SK-N-MC (cell line): Measurements from ENCODE around the gene PIK3C3.

Experiments used
- EZH2 ChIP-seq: fragments of 200-600 bp; sonication (generic); IDR thresholded peaks from one replicate; pipeline ENCODE4 v1.6.1; 2017; ENCODE audit warnings: antibody characterized with exemption
- FOXP2 ChIP-seq: optimal IDR thresholded peaks from 2 replicates; pipeline ENCODE3; 2011; ENCODE audit warnings: mild to moderate bottlenecking, moderate library complexity; ENCODE audit not compliant: insufficient read depth; ENCODE audit errors: extremely low read length, control extremely low read depth
- POLR2AphosphoS5 ChIP-seq: IDR thresholded peaks from 2 replicates; pipeline ENCODE4 v1.6.1; 2012; ENCODE audit warnings: mild to moderate bottlenecking, low read depth, low read length, borderline replicate concordance

GRCh38 chr18:42078711-42079110 is 123.7 kb downstream of the PIK3C3 start:
- TF ChIP-seq POLR2AphosphoS5 (no peak), FOXP2 (no peak), EZH2 (no peak)
